Breast epithelium (tissue), 3 donors: Measurements from ENCODE around the gene TINCR.

ENCODE experiments used
- POLR2A ChIP-seq: fragments of 450-650 bp; IDR thresholded peaks from one replicate; pipeline ENCODE4 v1.6.1; 2016; ENCODE audit warnings: antibody characterized with exemption, mild to moderate bottlenecking, moderate library complexity
- TF ChIP-seq, protein P1 (sequence below), 3 donors: fragments of 450-650 bp; IDR thresholded peaks; one replicate each; pipeline ENCODE4 v1.5.1; 2016 to 2017; ENCODE audit warnings: antibody characterized with exemption in 3 of 3, mild to moderate bottlenecking in 3 of 3, moderate library complexity in 3 of 3

GRCh38 chr19:5603626-5604025, 35.9 kb upstream of the TINCR start:
- no peak for TF ChIP-seq POLR2A
- TF ChIP-seq, protein P1, sequence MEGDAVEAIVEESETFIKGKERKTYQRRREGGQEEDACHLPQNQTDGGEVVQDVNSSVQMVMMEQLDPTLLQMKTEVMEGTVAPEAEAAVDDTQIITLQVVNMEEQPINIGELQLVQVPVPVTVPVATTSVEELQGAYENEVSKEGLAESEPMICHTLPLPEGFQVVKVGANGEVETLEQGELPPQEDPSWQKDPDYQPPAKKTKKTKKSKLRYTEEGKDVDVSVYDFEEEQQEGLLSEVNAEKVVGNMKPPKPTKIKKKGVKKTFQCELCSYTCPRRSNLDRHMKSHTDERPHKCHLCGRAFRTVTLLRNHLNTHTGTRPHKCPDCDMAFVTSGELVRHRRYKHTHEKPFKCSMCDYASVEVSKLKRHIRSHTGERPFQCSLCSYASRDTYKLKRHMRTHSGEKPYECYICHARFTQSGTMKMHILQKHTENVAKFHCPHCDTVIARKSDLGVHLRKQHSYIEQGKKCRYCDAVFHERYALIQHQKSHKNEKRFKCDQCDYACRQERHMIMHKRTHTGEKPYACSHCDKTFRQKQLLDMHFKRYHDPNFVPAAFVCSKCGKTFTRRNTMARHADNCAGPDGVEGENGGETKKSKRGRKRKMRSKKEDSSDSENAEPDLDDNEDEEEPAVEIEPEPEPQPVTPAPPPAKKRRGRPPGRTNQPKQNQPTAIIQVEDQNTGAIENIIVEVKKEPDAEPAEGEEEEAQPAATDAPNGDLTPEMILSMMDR (IDR thresholded peaks at IDR 0.05): no peak
